DMS79 (cell line): ENCODE results near the gene MYOZ3.
A peak's percentile ranks its signal among the peaks of the same experiment; 100 is the strongest.

Experiments
- DNase-seq: peaks from one replicate; lab custom pipeline; 2025; lab: John Stamatoyannopoulos, UW

The MYOZ3 gene

GRCh38 chr5:150642991-150643710, 17.9 kb upstream of the MYOZ3 start:
- no peak for DNase-seq

- DNase-seq: no peak
Measured at GRCh38 chr5:150644058-150644457, 17.0 kb upstream of the MYOZ3 start.

GRCh38 chr5:150644514-150644913, 16.5 kb upstream of the MYOZ3 start:
- DNase-seq: peak; percentile 15

- no peak for DNase-seq
Measured at GRCh38 chr5:150645070-150645700, 15.9 kb upstream of the MYOZ3 start.

- no peak for DNase-seq
Measured at GRCh38 chr5:150647275-150648251, 13.5 kb upstream of the MYOZ3 start.

- DNase-seq: no peak
Measured at GRCh38 chr5:150648294-150649107, 12.6 kb upstream of the MYOZ3 start.

GRCh38 chr5:150649108-150650020, 11.7 kb upstream of the MYOZ3 start:
- DNase-seq: no peak

- no peak for DNase-seq
Measured at GRCh38 chr5:150650021-150651006, 10.7 kb upstream of the MYOZ3 start.

- no peak for DNase-seq
Measured at GRCh38 chr5:150651382-150651781, 9.7 kb upstream of the MYOZ3 start.

- DNase-seq: no peak
Measured at GRCh38 chr5:150651924-150652671, 9.0 kb upstream of the MYOZ3 start.

- DNase-seq: no peak
Measured at GRCh38 chr5:150653145-150653761, 7.8 kb upstream of the MYOZ3 start.

- DNase-seq: no peak
Measured at GRCh38 chr5:150653762-150654556, 7.1 kb upstream of the MYOZ3 start.

- DNase-seq: no peak
Measured at GRCh38 chr5:150655221-150655620, 5.8 kb upstream of the MYOZ3 start.

- DNase-seq: no peak
Measured at GRCh38 chr5:150656191-150657132, 4.6 kb upstream of the MYOZ3 start.

- no peak for DNase-seq
Measured at GRCh38 chr5:150658121-150658520, 2.9 kb upstream of the MYOZ3 start.

- no peak for DNase-seq
Measured at GRCh38 chr5:150658699-150659265, 2.3 kb upstream of the MYOZ3 start.
